Jurkat, Clone E6-1 (cell line): Measurements from ENCODE around the gene AEBP2. TPM values are rescaled to one million over a fixed set of nuclear protein-coding genes. Genes with fewer than 3 reads are reported as not detected.
A peak's percentile ranks its signal among the peaks of the same experiment; 100 is the strongest.
"Not testable (repeated sequence)": the region's sequence is repeated elsewhere in the genome, so short reads cannot be mapped to it uniquely, and the experiment has no call there.

ENCODE experiments used
- DNase-seq: peaks from one replicate; pipeline ENCODE4 v3.0.0-alpha.2; 2011; ENCODE audit warnings: low read depth, low spot score
- H3K4me3 ChIP-seq: 2 replicates; pipeline ENCODE4 v1.5.1; 2011; ENCODE audit warnings: mild to moderate bottlenecking, low read length, control low read depth, moderate library complexity
- polyA plus RNA-seq: library from polyadenylated mRNA; unstranded; fragments of >200 nt; gene quantifications from one replicate; pipeline ENCODE4 v1.2.1, GENCODE V29; 2012; ENCODE audit warnings: missing spikeins; ENCODE audit not compliant: insufficient read length, insufficient read depth

The AEBP2 gene
- 28.9 TPM for polyA plus RNA-seq

- DNase-seq = peak; percentile 92
- peak within 1 kb of the TSS; percentile 73 for H3K4me3 ChIP-seq
Observed at GRCh38 chr12:19439059-19440018, at the start of gene AEBP2. Gene AEBP2 (plus strand): TSS chr12:19439492. CDS start chr12:19439700, 208 bp downstream.

- DNase-seq = no peak
- no peak overlapping the region for H3K4me3 ChIP-seq
Observed at GRCh38 chr12:19390051-19390598, 49.2 kb upstream of the AEBP2 start.

- not testable (repeated sequence) for DNase-seq
Observed at GRCh38 chr12:19392644-19393043, 46.6 kb upstream of the AEBP2 start.

GRCh38 chr12:19394385-19394784, 44.9 kb upstream of the AEBP2 start:
- no peak for DNase-seq
- no peak overlapping the region for H3K4me3 ChIP-seq

More at GRCh38 chr12:19392644-19393043, 46.6 kb upstream of the AEBP2 start:
- H3K4me3 ChIP-seq = not testable (repeated sequence)

GRCh38 chr12:19397534-19397933, 41.8 kb upstream of the AEBP2 start:
- DNase-seq = no peak
- no peak overlapping the region for H3K4me3 ChIP-seq

GRCh38 chr12:19398376-19399363, 40.6 kb upstream of the AEBP2 start:
- no peak overlapping the region for H3K4me3 ChIP-seq
- no peak for DNase-seq

- DNase-seq, H3K4me3 ChIP-seq: not testable (repeated sequence)
Observed at GRCh38 chr12:19400649-19401285, 38.5 kb upstream of the AEBP2 start.

- no peak for DNase-seq
- no peak overlapping the region for H3K4me3 ChIP-seq
Observed at GRCh38 chr12:19402211-19402610, 37.1 kb upstream of the AEBP2 start.

- no peak overlapping the region for H3K4me3 ChIP-seq
- no peak for DNase-seq
Observed at GRCh38 chr12:19402743-19403431, 36.4 kb upstream of the AEBP2 start.

- peak; percentile 72 for DNase-seq
- peak overlapping the region; percentile 11 for H3K4me3 ChIP-seq
Observed at GRCh38 chr12:19404242-19404880, 34.9 kb upstream of the AEBP2 start.

GRCh38 chr12:19409376-19409775, 29.9 kb upstream of the AEBP2 start:
- no peak overlapping the region for H3K4me3 ChIP-seq
- DNase-seq = no peak

GRCh38 chr12:19410211-19410610, 29.1 kb upstream of the AEBP2 start:
- no peak overlapping the region for H3K4me3 ChIP-seq
- no peak for DNase-seq

- no peak overlapping the region for H3K4me3 ChIP-seq
- DNase-seq = no peak
Observed at GRCh38 chr12:19410629-19411185, 28.6 kb upstream of the AEBP2 start.

GRCh38 chr12:19411234-19412204, 27.8 kb upstream of the AEBP2 start:
- DNase-seq = no peak
- no peak overlapping the region for H3K4me3 ChIP-seq

- no peak for DNase-seq
- no peak overlapping the region for H3K4me3 ChIP-seq
Observed at GRCh38 chr12:19412844-19413243, 26.4 kb upstream of the AEBP2 start.

GRCh38 chr12:19413582-19413981, 25.7 kb upstream of the AEBP2 start:
- DNase-seq, H3K4me3 ChIP-seq: not testable (repeated sequence)
